Activated effector memory CD4-positive, alpha-beta T cell treated with anti-CD3 and anti-CD28 coated beads, Interleukin-2, amount 50 U/mL, for 16 hours (primary cell): ENCODE measurements around the gene OGFOD3.
"Not testable (repeated sequence)": the region's sequence is repeated elsewhere in the genome, so short reads cannot be mapped to it uniquely, and the experiment has no call there.

Source experiments
- DNase-seq: peaks from one replicate; pipeline ENCODE4 v3.0.0-alpha.2; 2020

Gene OGFOD3

DNA sequence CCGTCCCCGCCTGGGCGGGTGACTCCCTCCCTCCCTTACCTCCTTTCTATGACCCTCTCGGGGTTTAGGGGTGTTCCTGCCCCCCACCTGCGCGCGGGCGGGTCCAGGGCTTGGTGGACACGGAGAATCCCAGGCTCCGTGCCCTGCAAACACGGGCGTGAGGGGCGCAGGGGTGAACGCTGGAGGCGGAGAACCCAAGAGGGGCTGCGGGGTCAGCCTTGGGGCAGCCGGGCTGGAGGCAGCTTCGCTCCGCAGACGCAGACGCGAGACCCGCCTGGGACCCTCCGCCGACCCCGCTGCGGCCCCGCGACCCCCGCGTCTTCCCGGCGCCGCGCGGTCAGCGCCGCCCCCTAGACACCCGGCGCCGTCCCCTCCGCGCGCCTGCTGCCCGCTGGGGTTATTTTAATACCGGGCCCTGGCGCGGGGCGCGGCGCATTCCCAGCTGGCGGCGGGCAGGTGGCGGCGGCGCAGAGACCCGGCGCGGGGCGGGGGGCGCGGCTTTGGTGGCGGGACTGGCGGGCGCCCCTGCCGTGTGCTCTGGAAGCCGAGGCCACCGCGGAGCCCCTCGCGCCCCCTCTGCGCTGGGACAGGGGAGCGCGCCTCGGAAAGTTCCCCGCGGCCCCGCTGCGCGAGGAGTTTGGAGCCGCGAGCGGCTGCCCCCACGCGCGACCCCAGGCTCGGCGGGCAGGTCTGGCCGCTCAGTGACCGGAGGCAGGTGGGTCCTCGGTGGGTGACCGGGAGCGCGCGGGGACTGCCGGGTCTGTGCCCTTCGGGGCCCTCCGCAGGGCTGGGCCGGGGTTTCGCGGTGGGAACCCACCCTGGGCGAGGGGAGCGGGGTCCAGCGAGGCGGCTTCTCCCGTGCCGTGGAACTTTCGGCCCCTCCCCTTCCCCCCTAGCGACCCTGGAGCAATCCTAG is 46.8 kb downstream of the OGFOD3 start, which contains the start of gene UTS2R:
UTS2R (plus strand) TSS at position 433 of the 916 bp plus-strand sequence. CDS start 2,560 bp downstream, outside the sequence.
- DNase-seq = no peak

DNA sequence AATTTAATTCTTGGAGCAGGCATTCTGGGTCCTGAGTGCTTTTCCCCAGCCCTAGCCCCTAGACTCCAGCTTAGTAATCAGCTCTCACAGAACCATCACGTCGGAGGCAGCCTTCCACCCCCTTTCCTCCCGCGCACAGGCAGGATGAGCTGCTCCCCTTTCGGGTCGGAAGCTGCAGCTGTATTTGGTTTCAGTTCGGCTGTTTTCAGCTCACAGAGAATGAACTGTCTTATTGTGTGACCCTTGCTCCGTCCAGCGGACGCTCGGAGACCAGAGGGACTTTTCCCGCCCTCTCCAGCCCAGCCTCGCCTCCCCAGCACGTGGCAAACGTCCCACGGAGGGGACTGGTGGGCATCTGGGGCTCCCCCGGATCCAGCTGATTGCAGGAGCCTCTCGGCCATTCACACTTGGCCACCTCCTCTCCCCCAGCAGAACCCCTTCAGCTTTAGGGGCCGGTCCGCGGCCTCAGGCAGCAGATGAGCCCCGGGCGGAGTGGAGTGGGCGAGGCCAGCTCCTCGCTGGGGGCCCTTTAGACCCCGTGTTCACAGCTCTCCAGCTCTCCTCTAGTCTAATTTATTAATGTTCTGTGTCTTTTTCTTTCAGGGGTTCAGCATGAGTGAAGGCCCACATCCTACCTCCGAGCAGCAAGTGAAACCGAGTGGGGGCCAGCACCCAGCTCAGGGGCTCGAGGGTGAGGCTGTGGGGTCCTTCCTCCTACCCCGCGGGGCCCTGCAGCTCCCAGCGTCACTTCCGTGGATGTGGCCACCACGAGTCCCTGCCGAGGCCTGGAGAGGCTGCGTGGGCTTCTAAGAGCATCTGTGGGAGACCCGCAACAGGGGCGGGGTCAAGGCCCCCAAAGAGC is 47.7 kb downstream of the OGFOD3 start:
- peak; percentile 68 for DNase-seq

GRCh38 chr17:82369211-82369610 is 49.2 kb downstream of the OGFOD3 start:
- no peak for DNase-seq

DNA sequence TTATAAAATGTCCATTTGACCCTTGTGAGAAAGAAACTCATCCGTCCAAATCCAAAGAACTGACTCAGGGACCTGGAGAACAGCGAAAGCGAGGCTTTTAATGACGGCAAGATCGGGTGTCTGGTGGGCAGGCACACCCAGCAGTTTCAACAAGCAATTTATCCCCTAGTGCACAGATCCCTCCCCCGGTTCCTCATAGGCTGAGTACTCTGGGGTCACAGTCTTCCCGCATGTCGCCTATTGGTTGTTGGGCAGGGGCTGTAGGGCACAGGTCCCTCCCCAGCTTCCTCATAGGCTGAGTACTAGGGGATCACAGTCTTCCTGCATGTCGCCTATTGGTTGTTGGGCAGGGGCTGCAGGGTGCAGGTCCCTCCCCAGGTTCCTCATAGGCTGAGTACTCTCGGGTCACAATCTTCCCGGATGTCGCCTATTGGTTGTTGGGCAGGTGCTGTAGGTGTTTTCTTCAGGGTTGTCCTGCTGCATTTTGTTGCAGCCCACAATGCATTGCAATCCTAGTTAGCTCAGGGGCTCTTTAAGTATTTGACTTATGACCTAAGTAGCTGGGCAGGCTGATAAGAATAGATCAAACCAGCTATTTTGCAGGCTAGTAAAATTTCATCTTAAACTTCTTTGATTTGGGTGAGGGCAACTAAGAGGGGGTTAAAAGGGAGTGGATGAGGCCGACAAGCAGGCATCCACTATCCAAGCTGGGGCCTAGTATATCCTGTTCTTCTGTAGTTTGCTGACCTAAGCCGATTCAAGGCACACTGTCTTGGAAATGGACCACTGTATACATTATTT is 50.5 kb downstream of the OGFOD3 start:
- DNase-seq = no peak

- DNase-seq = no peak
These were observed 51.6 kb downstream of the OGFOD3 start for GRCh38 chr17:82366749-82367148.

- no peak for DNase-seq
These were observed 52.6 kb downstream of the OGFOD3 start for GRCh38 chr17:82365606-82366295.

GRCh38 chr17:82361885-82362633 is 56.3 kb downstream of the OGFOD3 start:
- DNase-seq = no peak

GRCh38 chr17:82359451-82360074 is 58.8 kb downstream of the OGFOD3 start:
- DNase-seq = not testable (repeated sequence)

- no peak for DNase-seq
These were observed 59.7 kb downstream of the OGFOD3 start, which contains the start of gene TEX19 for GRCh38 chr17:82358465-82359350. TEX19 (plus strand) TSS chr17:82359247; CDS start chr17:82362151, 2,904 bp downstream.

GRCh38 chr17:82357394-82357793 is 61.0 kb downstream of the OGFOD3 start:
- DNase-seq = no peak

GRCh38 chr17:82356845-82357355 is 61.5 kb downstream of the OGFOD3 start:
- DNase-seq = no peak

- DNase-seq = no peak
These were observed 62.5 kb downstream of the OGFOD3 start for GRCh38 chr17:82355770-82356427.

DNA sequence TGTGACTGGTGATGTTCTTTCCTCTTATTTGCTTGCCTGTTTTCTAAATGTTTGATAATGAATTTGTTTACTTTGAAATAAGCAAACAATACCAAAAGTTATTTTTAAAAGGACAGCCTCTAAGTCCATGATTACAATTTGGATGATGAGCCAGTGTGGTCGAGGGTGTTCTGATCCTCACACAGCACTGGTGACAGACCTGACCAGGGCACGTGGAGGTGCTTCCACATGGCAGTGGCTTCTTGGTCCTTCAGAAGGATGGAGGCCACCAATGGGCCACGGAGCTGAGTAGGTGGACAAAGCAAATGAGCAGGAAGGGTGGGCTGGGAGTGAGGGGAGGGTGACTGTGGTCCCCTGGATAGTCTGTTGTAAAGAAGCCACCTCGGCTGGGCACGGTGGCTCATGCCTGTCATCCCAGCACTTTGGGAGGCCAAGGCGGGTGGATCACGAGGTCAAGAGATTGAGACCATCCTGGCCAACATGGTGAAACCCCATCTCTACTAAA is 63.5 kb downstream of the OGFOD3 start:
- no peak for DNase-seq

- no peak for DNase-seq
These were observed 64.9 kb downstream of the OGFOD3 start for GRCh38 chr17:82353484-82353883.

DNA sequence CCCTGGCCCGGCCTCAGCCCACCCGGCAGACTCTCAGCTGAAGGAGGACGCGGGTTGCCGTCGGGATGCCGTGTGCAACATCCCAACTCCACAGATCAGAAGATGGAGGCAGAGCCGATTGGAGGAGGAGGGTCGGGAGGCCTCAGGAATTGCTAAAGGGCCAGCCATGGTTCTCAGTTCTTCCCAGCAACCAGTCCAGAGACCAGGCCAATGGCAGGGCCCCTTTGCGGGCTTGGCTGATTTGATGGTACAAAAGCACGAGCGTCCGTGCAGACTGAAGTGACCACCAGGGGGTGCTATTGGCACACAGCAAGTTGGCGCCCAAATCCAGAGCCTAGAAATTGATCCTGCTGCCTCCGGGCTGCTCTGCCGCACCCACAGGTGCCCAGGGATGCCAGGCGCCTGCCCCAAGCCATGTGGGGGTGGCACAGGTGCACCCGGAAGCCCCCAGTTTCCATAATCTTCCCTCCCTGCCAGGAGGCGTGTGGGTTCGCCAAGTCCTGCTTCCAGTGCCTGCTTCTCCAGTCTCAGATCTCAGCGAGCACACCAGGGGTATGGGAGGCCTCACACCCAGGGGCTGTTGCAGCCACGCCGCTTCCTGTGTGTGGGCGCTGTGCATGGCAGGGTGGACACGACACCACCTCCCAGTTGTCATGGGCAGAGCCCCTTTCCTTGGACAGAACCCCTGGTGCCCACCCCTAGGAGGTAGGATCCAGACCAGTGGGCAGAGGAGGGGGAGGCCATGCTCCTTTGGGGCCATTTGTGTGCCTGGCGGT is 66.5 kb downstream of the OGFOD3 start:
- DNase-seq = peak; percentile 92

- DNase-seq = no peak
These were observed 67.1 kb downstream of the OGFOD3 start for GRCh38 chr17:82351254-82351712.

DNA sequence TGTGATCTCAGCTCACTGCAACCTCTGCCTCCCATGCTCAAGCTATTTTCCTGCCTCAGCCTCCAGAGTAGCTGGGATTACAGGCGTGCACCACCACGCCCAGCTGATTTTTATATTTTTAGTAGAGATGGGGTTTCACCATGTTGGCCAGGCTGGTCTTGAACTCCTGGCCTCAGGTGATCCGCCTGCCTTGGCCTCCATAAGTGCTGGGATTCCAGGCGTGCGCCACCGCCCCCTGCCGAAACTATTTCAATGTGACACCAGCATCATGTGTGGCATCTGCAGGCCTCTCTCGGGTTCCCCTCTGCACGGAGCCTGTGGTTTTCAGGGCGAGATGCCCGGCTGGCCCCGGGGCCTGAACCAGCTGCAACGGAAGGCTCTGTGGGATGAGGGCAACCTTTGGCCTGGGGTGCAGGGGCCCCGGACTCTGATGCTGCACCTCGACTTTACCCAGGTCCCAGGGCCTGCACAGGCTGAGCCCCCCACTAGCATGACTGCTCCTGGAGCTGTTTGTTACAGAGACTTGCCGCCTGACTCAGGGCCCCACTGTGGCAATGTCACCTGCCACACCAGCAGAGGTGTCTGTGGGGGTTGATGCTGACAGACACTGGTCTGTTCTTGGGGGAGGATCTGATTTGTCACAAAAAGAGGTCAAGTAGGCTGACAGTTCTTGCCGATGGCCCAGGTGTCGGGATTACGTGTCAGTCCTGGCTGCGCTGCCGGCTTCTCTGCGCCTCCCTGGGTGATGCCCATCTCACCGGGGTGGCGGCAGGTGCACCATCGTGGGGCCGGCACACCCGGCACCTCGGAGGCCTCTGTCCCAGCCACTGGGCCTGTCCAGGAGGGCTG is 68.0 kb downstream of the OGFOD3 start:
- peak; percentile 79 for DNase-seq
